Thyroid gland (tissue), 4 donors: ENCODE data around the gene KCNMA1.

ENCODE experiments used
- POLR2A ChIP-seq, 2 donors: fragments of 450-650 bp; IDR thresholded peaks; one replicate each; pipeline ENCODE4 v1.6.1; 2017; ENCODE audit warnings: antibody characterized with exemption in 2 of 2, mild to moderate bottlenecking in 2 of 2, moderate library complexity in 1 of 2
- TF ChIP-seq, protein P1 (sequence below), 6 experiments: fragments of 200-600 bp in 3 of 6; fragments of 450-650 bp in 3 of 6; sonication (generic) in 3 of 6; IDR thresholded peaks; one replicate each; pipeline ENCODE4 v1.5.1; 2016 to 2019; ENCODE audit warnings: antibody characterized with exemption in 6 of 6, mild to moderate bottlenecking in 2 of 6, inconsistent platforms in 1 of 6, moderate library complexity in 1 of 6

DNA sequence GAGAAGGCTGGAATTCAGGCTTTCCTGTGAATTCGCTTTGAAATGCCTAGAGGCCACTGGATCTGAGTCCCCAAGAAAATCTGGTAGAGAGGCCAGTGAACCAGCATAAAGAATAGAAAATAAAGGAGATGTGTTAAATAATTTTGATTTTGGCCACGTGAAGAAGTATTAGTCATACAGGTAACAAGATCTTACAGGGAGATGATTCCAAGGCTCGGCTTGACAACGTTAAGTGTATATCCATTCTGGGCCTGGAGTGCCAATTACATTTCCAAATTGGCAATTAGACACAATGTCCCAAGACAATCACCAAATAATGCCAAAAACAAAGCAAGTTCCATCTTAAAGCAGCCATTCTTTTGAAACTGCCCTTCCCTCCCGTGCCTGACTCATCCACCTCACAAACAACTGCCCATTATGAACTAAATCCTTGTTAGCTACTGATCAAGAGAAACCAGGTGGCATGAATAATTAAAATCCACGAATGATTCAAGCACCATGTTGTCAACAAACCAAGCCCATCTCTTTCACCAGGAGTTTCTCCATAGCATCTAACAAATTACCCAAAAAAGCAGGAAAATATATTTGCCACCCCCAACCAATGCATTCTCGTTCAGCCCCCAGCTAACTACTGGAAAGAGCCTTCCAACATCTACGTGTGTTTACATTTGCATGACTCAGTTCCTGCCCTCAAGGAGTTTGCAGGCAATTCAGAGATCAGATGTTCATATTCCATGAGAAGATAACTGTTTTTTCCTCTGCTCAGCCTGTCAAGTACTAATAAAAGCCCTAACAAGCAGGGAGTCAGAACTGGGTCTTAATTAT is 8.5 kb downstream of the KCNMA1 start:
- TF ChIP-seq, protein P1, sequence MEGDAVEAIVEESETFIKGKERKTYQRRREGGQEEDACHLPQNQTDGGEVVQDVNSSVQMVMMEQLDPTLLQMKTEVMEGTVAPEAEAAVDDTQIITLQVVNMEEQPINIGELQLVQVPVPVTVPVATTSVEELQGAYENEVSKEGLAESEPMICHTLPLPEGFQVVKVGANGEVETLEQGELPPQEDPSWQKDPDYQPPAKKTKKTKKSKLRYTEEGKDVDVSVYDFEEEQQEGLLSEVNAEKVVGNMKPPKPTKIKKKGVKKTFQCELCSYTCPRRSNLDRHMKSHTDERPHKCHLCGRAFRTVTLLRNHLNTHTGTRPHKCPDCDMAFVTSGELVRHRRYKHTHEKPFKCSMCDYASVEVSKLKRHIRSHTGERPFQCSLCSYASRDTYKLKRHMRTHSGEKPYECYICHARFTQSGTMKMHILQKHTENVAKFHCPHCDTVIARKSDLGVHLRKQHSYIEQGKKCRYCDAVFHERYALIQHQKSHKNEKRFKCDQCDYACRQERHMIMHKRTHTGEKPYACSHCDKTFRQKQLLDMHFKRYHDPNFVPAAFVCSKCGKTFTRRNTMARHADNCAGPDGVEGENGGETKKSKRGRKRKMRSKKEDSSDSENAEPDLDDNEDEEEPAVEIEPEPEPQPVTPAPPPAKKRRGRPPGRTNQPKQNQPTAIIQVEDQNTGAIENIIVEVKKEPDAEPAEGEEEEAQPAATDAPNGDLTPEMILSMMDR (IDR thresholded peaks at IDR 0.05), result no peak
- no peak for TF ChIP-seq POLR2A (IDR thresholded peaks at IDR 0.05)
